ENCODE results near the gene PERM1.

The PERM1 gene

DNA sequence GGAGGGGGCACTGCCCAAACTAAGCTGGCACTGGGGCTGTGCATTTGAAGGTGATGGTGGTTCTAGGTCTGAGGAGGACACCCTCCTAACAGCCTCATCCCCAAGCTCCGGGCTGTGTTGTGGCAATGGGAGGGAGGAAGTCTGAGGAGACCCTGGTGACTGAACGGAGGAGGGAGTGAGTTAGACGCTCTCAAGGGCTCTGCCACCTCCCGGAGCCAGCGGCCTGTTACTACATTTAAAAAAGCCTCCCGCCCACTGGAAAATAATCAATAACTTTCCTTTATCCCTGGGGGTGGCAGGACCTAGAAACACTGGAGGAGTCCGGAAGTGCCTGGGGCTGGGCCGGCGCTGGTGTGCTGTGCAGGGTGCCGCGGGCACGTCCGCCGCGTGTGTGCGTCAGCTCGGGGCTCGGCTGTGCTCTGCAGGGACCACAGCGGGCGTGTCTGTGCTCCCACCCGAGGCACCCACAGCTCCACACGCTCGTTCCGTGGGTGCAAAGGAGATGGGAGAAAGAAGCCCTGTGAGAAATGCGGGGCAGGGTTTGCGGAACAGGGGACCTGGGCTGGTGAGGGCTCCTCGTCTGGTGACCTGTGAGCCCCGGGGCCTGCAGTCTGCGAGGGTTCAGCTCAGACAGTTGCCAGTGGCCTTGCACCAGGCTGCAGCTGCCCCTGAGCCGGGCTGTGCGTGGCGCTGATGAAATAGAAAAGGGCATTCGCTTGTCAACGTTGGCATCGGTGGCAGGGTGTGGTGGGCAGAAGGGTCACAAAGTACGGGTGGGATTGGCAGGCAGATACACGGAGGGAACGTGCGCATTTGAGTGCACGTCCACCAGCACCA lies 52.9 kb downstream of the PERM1 start:
- H3K4me3 ChIP-seq (ENCODE audit: low read length): no peak overlapping the region
- H3K27ac ChIP-seq (ENCODE audit: low read length): no peak overlapping the region
- H3K27me3 ChIP-seq (ENCODE audit: control insufficient read depth, insufficient read depth, low read length): peaks cover 99% of the 10 kb centered on the region
- H3K36me3 ChIP-seq (ENCODE audit: control insufficient read depth, low read depth, low read length): no peaks in the 10 kb centered on the region
- H3K9ac ChIP-seq (ENCODE audit: low read length): no peak overlapping the region
- no peaks in the 10 kb centered on the region for H3K4me1 ChIP-seq (ENCODE audit: control insufficient read depth, low read depth, low read length)
- H3K9me3 ChIP-seq (ENCODE audit: control insufficient read depth, low read depth, low read length): no peaks in the 10 kb centered on the region

- no peaks in the 10 kb centered on the region for H3K4me1 ChIP-seq (ENCODE audit: control insufficient read depth, low read depth, low read length)
- no peak overlapping the region for H3K9ac ChIP-seq (ENCODE audit: low read length)
- no peak overlapping the region for H3K4me3 ChIP-seq (ENCODE audit: low read length)
- no peaks in the 10 kb centered on the region for H3K9me3 ChIP-seq (ENCODE audit: control insufficient read depth, low read depth, low read length)
- no peaks in the 10 kb centered on the region for H3K36me3 ChIP-seq (ENCODE audit: control insufficient read depth, low read depth, low read length)
- peaks cover 100% of the 10 kb centered on the region for H3K27me3 ChIP-seq (ENCODE audit: control insufficient read depth, insufficient read depth, low read length)
- H3K27ac ChIP-seq (ENCODE audit: low read length): no peak overlapping the region
Observed at GRCh38 chr1:927748-928147, 54.1 kb downstream of the PERM1 start.

- Histone ChIP-seq H3K9ac (ENCODE audit: low read length) (no peak overlapping the region), H3K4me1 (ENCODE audit: control insufficient read depth, low read depth, low read length) (no peaks in the 10 kb centered on the region), H3K4me3 (ENCODE audit: low read length) (no peak overlapping the region), H3K36me3 (ENCODE audit: control insufficient read depth, low read depth, low read length) (no peaks in the 10 kb centered on the region), H3K9me3 (ENCODE audit: control insufficient read depth, low read depth, low read length) (no peaks in the 10 kb centered on the region), H3K27ac (ENCODE audit: low read length) (no peak overlapping the region), H3K27me3 (ENCODE audit: control insufficient read depth, insufficient read depth, low read length) (peaks cover 100% of the 10 kb centered on the region)
Observed at GRCh38 chr1:927234-927633, 54.7 kb downstream of the PERM1 start.

- H3K4me1 ChIP-seq (ENCODE audit: control insufficient read depth, low read depth, low read length): peaks cover 1% of the 10 kb centered on the region
- no peak overlapping the region for H3K9ac ChIP-seq (ENCODE audit: low read length)
- H3K27ac ChIP-seq (ENCODE audit: low read length): no peak overlapping the region
- H3K4me3 ChIP-seq (ENCODE audit: low read length): peak overlapping the region; percentile 13
- H3K9me3 ChIP-seq (ENCODE audit: control insufficient read depth, low read depth, low read length): no peaks in the 10 kb centered on the region
- H3K27me3 ChIP-seq (ENCODE audit: control insufficient read depth, insufficient read depth, low read length): peaks cover 100% of the 10 kb centered on the region
- H3K36me3 ChIP-seq (ENCODE audit: control insufficient read depth, low read depth, low read length): no peaks in the 10 kb centered on the region
Observed at GRCh38 chr1:925561-926421, 56.1 kb downstream of the PERM1 start.

Data from iPS-18a (cell line).